Immature natural killer cell (primary cell): ENCODE data around the gene PMM1. TPM values are rescaled to one million over a fixed set of nuclear protein-coding genes. Genes with fewer than 3 reads are reported as not detected.
A peak's percentile ranks its signal among the peaks of the same experiment; 100 is the strongest.

Experiments
- DNase-seq, 3 donors: peaks; one replicate each; pipeline ENCODE4 v3.0.0; 2022; ENCODE audit warnings: mixed read lengths in 1 of 3
- H3K27ac Mint-ChIP-seq, 6 donors: one replicate each; pipeline ENCODE4 v1.8.0; 2020; ENCODE audit warnings: mixed read lengths in 6 of 6, mild to moderate bottlenecking in 5 of 6, inconsistent platforms in 4 of 6, moderate library complexity in 3 of 6
- H3K27me3 Mint-ChIP-seq, 3 donors: one replicate each; pipeline ENCODE4 v1.8.0; 2020 to 2021; ENCODE audit warnings: low read depth in 3 of 3, mild to moderate bottlenecking in 3 of 3, mixed read lengths in 3 of 3, moderate library complexity in 3 of 3, inconsistent platforms in 1 of 3
- H3K36me3 Mint-ChIP-seq, 3 donors: one replicate each; pipeline ENCODE4 v1.8.0; 2020; ENCODE audit warnings: mixed read lengths in 3 of 3, inconsistent platforms in 2 of 3, mild to moderate bottlenecking in 2 of 3
- H3K4me1 Mint-ChIP-seq, 2 donors: one replicate each; pipeline ENCODE4 v1.8.0; 2020; ENCODE audit warnings: inconsistent platforms in 2 of 2, mild to moderate bottlenecking in 2 of 2, mixed read lengths in 2 of 2, moderate library complexity in 1 of 2
- H3K4me3 Mint-ChIP-seq, 5 donors: one replicate each; pipeline ENCODE4 v1.8.0; 2020; ENCODE audit warnings: mild to moderate bottlenecking in 5 of 5, mixed read lengths in 5 of 5, inconsistent platforms in 3 of 5, moderate library complexity in 3 of 5
- H3K9me3 Mint-ChIP-seq, 6 donors: one replicate each; pipeline ENCODE4 v1.8.0; 2020; ENCODE audit warnings: mild to moderate bottlenecking in 6 of 6, mixed read lengths in 6 of 6, inconsistent platforms in 4 of 6, moderate library complexity in 3 of 6
- polyA plus RNA-seq, 3 donors: library from polyadenylated mRNA; unstranded; fragments of 300-500 nt; fragmentation: Illumina TruSeq; gene quantifications; one replicate each; pipeline ENCODE4 v1.2.3, GENCODE V29; 2021

Gene PMM1
- polyA plus RNA-seq, 3 donors from 2014 or later = 24.1 to 31.6 (median 24.4) TPM

GRCh38 chr22:41532908-41533825, 56.5 kb downstream of the PMM1 start:
- no peak overlapping the region for H3K4me3 Mint-ChIP-seq

GRCh38 chr22:41531715-41532477, 57.7 kb downstream of the PMM1 start:
- H3K36me3 Mint-ChIP-seq = peaks cover 4 to 7% (median 4%) of the 10 kb centered on the region in 3 donors
- peaks cover 0 to 7% (median 1%) of the 10 kb centered on the region in 3 donors for H3K27me3 Mint-ChIP-seq
- no peaks in the 10 kb centered on the region for H3K9me3 Mint-ChIP-seq
- no peak overlapping the region for H3K4me3 Mint-ChIP-seq
- no peak for DNase-seq
- H3K4me1 Mint-ChIP-seq = no peaks in the 10 kb centered on the region
- peak overlapping the region in 1 of 6 donors; percentile 69 for H3K27ac Mint-ChIP-seq

More at GRCh38 chr22:41532908-41533825, 56.5 kb downstream of the PMM1 start:
- no peak overlapping the region for H3K27ac Mint-ChIP-seq
- no peaks in the 10 kb centered on the region for H3K9me3 Mint-ChIP-seq
- H3K36me3 Mint-ChIP-seq = peaks cover 4 to 7% (median 4%) of the 10 kb centered on the region in 3 donors
- H3K27me3 Mint-ChIP-seq = peaks cover 0 to 7% (median 1%) of the 10 kb centered on the region in 3 donors
- no peaks in the 10 kb centered on the region for H3K4me1 Mint-ChIP-seq
- peak; percentile 43 to 64 (median 58) for DNase-seq

- Mint-ChIP-seq H3K9me3 (no peaks in the 10 kb centered on the region), H3K27ac (peak overlapping the region in 1 of 6 donors; percentile 69), H3K27me3 (peaks cover 0 to 7% (median 1%) of the 10 kb centered on the region in 3 donors), H3K4me3 (no peak overlapping the region), H3K4me1 (peaks cover 0 to 1% of the 10 kb centered on the region in 2 donors), H3K36me3 (peaks cover 4 to 7% (median 4%) of the 10 kb centered on the region in 3 donors)
- no peak for DNase-seq
Observed at GRCh38 chr22:41530890-41531714, 58.5 kb downstream of the PMM1 start.

GRCh38 chr22:41528938-41529561, 60.6 kb downstream of the PMM1 start:
- no peaks in the 10 kb centered on the region for H3K9me3 Mint-ChIP-seq
- peaks cover 0 to 9% of the 10 kb centered on the region in 2 donors for H3K4me1 Mint-ChIP-seq
- H3K27ac Mint-ChIP-seq = peak overlapping the region in 3 of 6 donors; percentile 58 to 73 (median 70)
- H3K27me3 Mint-ChIP-seq = peaks cover 0 to 7% (median 0%) of the 10 kb centered on the region in 3 donors
- DNase-seq = no peak
- H3K36me3 Mint-ChIP-seq = peaks cover 4 to 7% (median 4%) of the 10 kb centered on the region in 3 donors
- H3K4me3 Mint-ChIP-seq = no peak overlapping the region

- Mint-ChIP-seq H3K27me3 (peaks cover 0 to 4% (median 0%) of the 10 kb centered on the region in 3 donors), H3K36me3 (peaks cover 4 to 7% (median 4%) of the 10 kb centered on the region in 3 donors), H3K4me1 (peaks cover 0 to 9% of the 10 kb centered on the region in 2 donors), H3K4me3 (no peak overlapping the region), H3K9me3 (no peaks in the 10 kb centered on the region), H3K27ac (peak overlapping the region in 2 of 6 donors; percentile 58 to 73)
- DNase-seq = no peak
Observed at GRCh38 chr22:41528132-41528766, 61.4 kb downstream of the PMM1 start.

Other genes with a start within 250 kb of the PMM1 start
- 1 to 10 TPM; 1.4 to 3.8 (median 1.8) TPM for gene TEF, start 207.9 kb downstream of the PMM1 start, polyA plus RNA-seq
- gene TOB2, start 143.0 kb downstream of the PMM1 start, polyA plus RNA-seq = 10 to 100 TPM in 1 of 3 donors, 1 to 10 TPM in 2; 5.9 to 23.6 (median 8.6) TPM
- 10 to 100 TPM; 26.4 to 31.0 (median 29.9) TPM for gene PHF5A, start 121.1 kb downstream of the PMM1 start, polyA plus RNA-seq
- gene ACO2, start 120.7 kb downstream of the PMM1 start, polyA plus RNA-seq = 100 to 1,000 TPM in 2 of 3 donors, 10 to 100 TPM in 1; 77.1 to 115 (median 111) TPM
- gene POLR3H, start 45.4 kb downstream of the PMM1 start, polyA plus RNA-seq = 10 to 100 TPM in 2 of 3 donors, 1 to 10 TPM in 1; 9.2 to 15.4 (median 15.0) TPM
- not detected for gene CSDC2, start 28.8 kb downstream of the PMM1 start, polyA plus RNA-seq
- gene DESI1, start 31.2 kb upstream of the PMM1 start, polyA plus RNA-seq = 10 to 100 TPM; 10.4 to 18.6 (median 11.4) TPM
- 100 to 1,000 TPM; 351 to 473 (median 385) TPM for gene XRCC6, start 31.5 kb upstream of the PMM1 start, polyA plus RNA-seq
- gene SNU13, start 99.0 kb upstream of the PMM1 start, polyA plus RNA-seq = 100 to 1,000 TPM; 190 to 209 (median 192) TPM
- gene MEI1, start 109.7 kb upstream of the PMM1 start, polyA plus RNA-seq = 100 to 1,000 TPM; 122 to 250 (median 178) TPM
- gene CCDC134, start 210.8 kb upstream of the PMM1 start, polyA plus RNA-seq = 1 to 10 TPM; 1.8 to 6.6 (median 4.2) TPM
- 10 to 100 TPM; 16.9 to 40.3 (median 22.9) TPM for gene SREBF2, start 243.3 kb upstream of the PMM1 start, polyA plus RNA-seq